Adrenal gland (tissue), 5 donors: ENCODE data around the gene LGI2.

ENCODE experiments used
- CTCF ChIP-seq, 6 experiments: fragments of 450-650 bp in 4 of 6; fragments of 200-600 bp in 2 of 6; sonication (generic) in 1 of 6; IDR thresholded peaks; 1 replicate in 5 of 6; 2 replicates in 1 of 6; pipeline versions ENCODE4 v1.5.1 to v1.8.0; 2016 to 2021; ENCODE audit warnings: antibody characterized with exemption in 6 of 6, mild to moderate bottlenecking in 2 of 6, moderate library complexity in 1 of 6
- POLR2A ChIP-seq, 2 donors: fragments of 450-650 bp; IDR thresholded peaks; one replicate each; pipeline ENCODE4 v1.6.1; 2017; ENCODE audit warnings: antibody characterized with exemption in 2 of 2, mild to moderate bottlenecking in 2 of 2, moderate library complexity in 1 of 2
- donor health status: DM: no; HTN: no; CAD: no.

- TF ChIP-seq CTCF (IDR thresholded peaks at IDR 0.05): no peak
- TF ChIP-seq POLR2A (IDR thresholded peaks at IDR 0.05): no peak
These were observed 16.7 kb downstream of the LGI2 start for GRCh38 chr4:25013756-25014661.
